Dermis lymphatic vessel endothelial cell (primary cell): ENCODE measurements around the gene DNM3. TPM values are rescaled to one million over a fixed set of nuclear protein-coding genes. Genes with fewer than 3 reads are reported as not detected.

Source experiments
- total RNA-seq: library from RNA; depleted of rRNA; stranded (reverse); fragments of >200 nt; gene quantifications from 2 replicates; pipeline ENCODE4 v1.2.1, GENCODE V29; 2014

The DNM3 gene
- total RNA-seq: 1.5 TPM in 2 replicates

DNA sequence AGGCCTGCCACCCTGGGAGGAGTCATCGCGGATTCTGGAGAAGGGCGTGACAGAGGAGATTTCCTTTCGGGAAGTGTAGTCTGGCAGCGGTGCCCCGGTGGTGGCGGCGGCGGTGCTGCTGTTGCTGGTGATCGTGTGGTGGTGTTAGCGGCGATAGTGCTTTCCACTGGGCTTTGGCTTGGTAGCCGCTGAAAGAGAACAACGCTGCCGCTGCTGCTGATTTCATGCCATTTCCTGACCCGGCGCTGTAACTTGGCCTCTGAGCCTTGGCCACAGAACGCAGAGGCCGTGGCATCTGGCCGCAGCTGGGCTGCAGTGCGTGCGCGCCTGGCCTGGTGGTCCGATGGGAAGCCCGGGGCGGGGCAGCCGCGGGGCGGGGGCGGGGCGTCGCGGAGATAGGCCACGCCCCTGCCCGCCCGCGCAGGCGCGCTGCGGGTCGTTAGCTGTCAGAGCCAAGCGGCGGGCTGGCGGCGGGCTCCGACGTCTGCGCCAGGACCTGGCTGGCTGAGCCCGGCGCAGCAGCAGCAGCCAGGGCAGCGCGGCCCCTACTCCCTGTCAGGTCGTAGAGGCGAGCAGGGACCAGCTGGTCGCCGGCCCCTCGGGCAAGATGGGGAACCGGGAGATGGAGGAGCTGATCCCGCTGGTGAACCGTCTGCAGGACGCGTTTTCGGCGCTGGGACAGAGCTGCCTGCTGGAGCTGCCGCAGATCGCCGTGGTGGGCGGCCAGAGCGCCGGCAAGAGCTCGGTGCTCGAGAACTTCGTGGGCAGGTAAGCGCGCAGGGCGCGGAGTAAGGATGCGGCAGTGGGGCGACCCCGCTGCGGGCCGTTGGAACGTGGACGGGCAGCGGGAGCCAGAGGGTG, at the start of gene DNM3:
Gene DNM3 (plus strand): TSS at position 449 of the 861 bp plus-strand sequence. CDS start 159 bp downstream, at position 608.

DNA sequence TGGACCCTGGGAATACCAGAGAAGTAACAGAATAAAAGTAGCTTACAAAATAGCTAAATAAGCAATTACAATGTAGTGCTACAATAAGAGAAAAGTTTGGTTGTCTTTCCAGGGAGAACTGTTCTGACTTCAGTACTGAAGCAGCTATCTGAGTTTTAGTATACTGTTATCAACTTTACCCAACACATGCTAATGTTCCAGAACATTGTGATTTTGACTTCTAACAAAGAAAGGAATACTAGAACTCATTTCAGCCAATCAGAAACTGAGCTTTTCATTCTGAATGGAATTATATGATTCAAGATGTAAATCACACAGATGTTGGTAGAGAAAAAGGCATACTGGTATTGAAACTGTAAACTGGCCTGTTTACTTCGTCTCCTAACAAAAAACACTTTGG, 579.1 kb downstream of the DNM3 start, which contains the start of gene C1orf105:
Gene C1orf105 (plus strand): TSS at position 301 of the 400 bp plus-strand sequence. CDS start 201 bp downstream, outside the sequence.

DNA sequence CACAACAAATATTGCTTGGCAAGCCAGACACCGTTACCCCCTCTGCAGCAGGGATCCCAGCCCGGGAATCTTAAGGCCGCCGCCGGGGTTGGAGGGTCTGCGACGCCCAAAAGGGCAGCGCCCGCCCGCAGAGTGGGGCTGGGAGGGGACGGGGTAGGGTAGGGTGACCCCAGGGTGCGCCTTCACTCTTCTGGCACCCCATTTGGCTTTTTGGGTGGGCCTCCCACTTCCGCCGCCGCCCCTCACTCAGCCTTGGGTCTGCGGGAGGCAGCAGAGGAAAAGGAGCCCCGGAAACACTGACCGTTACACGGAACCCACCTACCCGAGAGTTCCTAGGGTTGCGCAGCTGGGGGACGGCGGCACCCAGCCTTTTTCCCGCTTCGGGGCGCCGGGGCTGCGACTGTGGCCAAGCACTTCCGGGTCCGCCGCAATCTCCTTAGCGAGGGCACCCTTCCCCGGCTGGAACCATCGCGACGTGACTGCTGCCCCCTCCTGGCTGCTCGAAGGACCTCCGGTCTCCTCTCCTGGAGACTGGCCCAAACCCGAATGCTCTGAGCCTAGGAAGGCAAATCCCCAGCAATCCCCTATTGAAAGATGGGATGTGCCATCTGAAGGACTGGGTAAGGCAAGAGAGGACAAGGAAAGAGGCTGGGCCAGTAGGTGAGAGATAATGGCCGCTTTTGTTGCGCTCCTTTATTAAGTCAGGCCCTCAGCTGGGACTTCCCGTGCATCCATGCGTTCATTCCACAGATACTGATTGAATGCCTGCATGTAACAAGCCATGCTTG, 602.6 kb downstream of the DNM3 start, which contains the start of gene PIGC:
Gene PIGC (minus strand): TSS at position 404 of the 788 bp plus-strand sequence. CDS start 1,447 bp downstream, outside the sequence.

Other genes with a start within 250 kb of the DNM3 start
- gene MYOCOS, start 219.3 kb upstream of the DNM3 start, total RNA-seq: not detected in 2 replicates
- gene MYOC, start 188.8 kb upstream of the DNM3 start, total RNA-seq: not detected in 2 replicates
- 5.6 and 8.4 TPM in 2 replicates for gene VAMP4, start 99.4 kb upstream of the DNM3 start, total RNA-seq
- 19.2 and 26.0 TPM in 2 replicates for gene METTL13, start 59.8 kb upstream of the DNM3 start, total RNA-seq